Measurements from ENCODE around the gene TNIP1.
A peak's percentile ranks its signal among the peaks of the same experiment; 100 is the strongest.

The TNIP1 gene

DNA sequence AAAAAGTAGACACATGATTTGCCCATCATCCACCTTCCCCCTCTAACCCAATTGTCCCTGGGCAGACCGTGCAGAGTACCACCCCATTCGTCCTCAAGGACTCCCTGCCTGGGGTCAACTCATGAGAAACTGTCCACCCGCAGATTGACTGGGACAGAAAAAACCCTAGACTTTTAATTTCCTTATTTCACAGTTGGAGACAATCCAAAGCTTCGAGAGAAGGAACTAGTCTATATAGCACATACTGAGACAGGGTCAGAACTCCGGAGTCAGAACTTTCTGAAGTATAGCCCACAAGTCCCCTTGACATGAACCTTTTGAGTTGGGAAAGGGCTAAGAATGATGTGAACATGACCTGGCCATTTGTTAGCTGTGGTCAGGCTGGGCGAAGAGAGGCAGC is 68.0 kb downstream of the TNIP1 start:
- no peak for TF ChIP-seq JUND (IDR thresholded peaks at IDR 0.05; ENCODE audit: low read depth)
- in situ Hi-C loops (cut with HindIII; ENCODE audit: low pct_unique_long_range_greater_than_20kb, low sequenced_read_pairs), result no loop called here
- DNase-seq (ENCODE audit: low read depth in 1 of 2, low spot score in 1 of 2), result no peak

- no peak for TF ChIP-seq JUND (IDR thresholded peaks at IDR 0.05; ENCODE audit: low read depth)
- DNase-seq (ENCODE audit: low read depth in 1 of 2, low spot score in 1 of 2), result no peak
- in situ Hi-C loops (cut with HindIII; ENCODE audit: low pct_unique_long_range_greater_than_20kb, low sequenced_read_pairs), result no loop called here
Observed at GRCh38 chr5:151008906-151009305, 71.9 kb downstream of the TNIP1 start.

DNA sequence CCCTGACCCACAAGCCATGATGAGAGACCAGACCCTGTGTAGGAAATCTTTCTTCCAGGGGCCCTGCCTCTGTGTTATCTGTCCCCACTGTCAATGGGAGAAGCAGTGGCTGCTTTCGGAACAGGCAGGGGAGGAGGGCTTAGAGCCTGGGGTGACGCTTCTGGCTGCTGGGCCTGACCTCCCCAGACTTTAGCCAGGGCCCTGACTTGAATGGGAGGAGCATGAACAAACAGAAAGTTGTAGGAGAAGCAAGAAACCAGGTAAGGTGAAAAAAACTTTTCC is 72.7 kb downstream of the TNIP1 start:
- in situ Hi-C loops (cut with HindIII; ENCODE audit: low pct_unique_long_range_greater_than_20kb, low sequenced_read_pairs), result no loop called here

DNA sequence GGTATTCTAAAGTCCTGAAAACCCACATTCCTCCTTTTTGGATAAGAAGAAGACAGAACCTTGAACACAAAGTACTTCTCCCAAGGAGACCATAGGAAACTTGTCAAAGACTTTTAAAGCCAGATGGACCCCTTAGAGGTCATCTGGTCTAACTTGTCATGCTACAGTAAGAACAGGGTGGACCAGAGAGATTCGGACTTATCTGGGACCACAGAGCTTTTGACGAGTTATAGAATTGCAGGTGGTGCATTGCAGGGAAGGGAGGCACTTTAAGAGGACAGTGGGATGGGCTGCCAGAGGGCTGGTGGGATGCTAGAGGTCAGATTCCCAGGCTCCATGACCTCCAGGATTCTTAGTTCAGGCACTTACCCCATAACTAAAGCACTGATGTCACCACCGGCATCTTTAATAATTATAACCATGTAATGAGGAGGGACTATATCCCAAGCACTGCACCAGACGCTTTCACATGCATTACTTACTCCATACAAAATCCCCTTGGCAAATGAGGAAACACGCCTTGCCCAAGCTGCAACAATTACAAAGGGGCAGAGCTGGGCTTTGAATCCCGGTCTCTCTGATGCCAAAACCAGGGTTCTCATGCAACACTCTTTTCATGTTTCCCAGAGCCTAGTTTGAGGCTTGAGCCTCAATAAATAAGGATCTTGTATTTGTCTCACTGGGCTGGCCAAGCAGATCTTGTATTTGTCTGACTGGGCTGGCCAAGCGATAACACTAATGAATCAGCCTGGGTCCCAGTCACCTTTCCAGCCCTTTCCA is 73.2 kb downstream of the TNIP1 start:
- no peak for TF ChIP-seq JUND (IDR thresholded peaks at IDR 0.05; ENCODE audit: low read depth)
- DNase-seq (ENCODE audit: low read depth in 1 of 2, low spot score in 1 of 2), result no peak
- in situ Hi-C loops (cut with HindIII; ENCODE audit: low pct_unique_long_range_greater_than_20kb, low sequenced_read_pairs), result no loop called here

More for the DNA sequence above, 72.7 kb downstream of the TNIP1 start:
- TF ChIP-seq JUND (IDR thresholded peaks at IDR 0.05; ENCODE audit: low read depth), result no peak
- no peak for DNase-seq (ENCODE audit: low read depth in 1 of 2, low spot score in 1 of 2)

DNA sequence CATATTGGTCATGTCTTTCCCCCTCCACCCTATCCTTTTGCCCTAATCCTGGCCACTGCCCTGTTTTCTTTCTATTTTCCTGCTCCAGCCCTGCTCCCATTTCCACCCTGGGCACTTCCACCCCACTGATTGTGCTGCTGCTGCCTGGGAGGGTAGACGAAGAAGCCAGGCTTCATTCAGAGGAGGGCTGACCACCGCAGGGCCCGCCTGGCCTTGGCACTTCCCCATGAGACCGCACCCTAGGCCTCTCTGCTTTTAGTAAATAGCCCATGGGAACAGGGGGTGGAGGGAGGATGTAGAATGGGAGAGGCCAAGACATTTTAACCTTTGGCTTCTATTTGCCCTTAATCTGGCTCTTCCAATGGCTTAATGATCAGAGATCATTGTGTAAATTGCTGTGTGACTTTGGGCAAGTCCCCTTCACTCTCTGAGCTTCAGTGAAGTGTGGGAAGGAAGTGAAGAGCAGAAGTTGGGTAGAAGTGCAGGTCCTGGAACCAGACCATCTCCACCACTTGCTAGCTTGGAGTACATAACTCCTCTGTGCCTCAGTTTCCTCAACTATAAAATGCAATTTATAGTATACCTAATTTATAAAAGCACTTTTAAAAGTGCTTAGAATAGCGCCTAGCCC is 74.0 kb downstream of the TNIP1 start:
- TF ChIP-seq JUND (IDR thresholded peaks at IDR 0.05; ENCODE audit: low read depth), result no peak
- in situ Hi-C loops (cut with HindIII; ENCODE audit: low pct_unique_long_range_greater_than_20kb, low sequenced_read_pairs), result no loop called here
- DNase-seq (ENCODE audit: low read depth in 1 of 2, low spot score in 1 of 2), result no peak

DNA sequence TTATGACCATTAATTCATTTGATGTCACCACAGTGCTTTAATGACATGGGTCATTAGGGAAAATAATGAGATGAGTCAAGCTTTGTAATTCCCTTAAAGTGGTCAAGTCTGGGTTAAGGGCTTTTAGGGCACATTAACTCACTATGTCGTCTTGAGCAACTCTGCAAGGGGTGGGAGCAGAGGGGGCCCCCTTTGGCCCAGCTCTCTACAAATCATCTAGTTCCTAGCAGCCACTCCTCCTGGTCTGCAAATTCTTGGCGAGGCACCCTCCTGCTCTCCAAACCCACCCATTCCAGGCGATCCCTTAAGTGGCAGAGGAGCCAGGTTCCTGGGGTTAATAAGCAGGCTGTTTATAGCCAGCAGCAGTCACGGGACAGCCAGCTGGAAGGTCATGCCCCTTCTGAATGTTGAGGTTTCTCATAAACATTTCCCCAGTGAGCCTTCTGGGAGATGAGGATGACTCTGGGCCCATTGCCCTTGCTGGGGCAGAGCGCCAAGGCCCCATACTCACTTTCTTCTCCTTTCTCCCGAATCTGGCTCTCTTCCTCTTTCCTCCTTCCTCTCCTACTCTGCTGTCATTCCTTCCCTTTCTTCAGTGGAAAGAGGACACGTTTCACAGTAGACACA is 74.8 kb downstream of the TNIP1 start:
- DNase-seq (ENCODE audit: low read depth in 1 of 2, low spot score in 1 of 2), result no peak
- no peak for TF ChIP-seq JUND (IDR thresholded peaks at IDR 0.05; ENCODE audit: low read depth)
- in situ Hi-C loops (cut with HindIII; ENCODE audit: low pct_unique_long_range_greater_than_20kb, low sequenced_read_pairs), result no loop called here

GRCh38 chr5:151005187-151005949 is 75.5 kb downstream of the TNIP1 start:
- no peak for DNase-seq (ENCODE audit: low read depth in 1 of 2, low spot score in 1 of 2)
- in situ Hi-C loops (cut with HindIII; ENCODE audit: low pct_unique_long_range_greater_than_20kb, low sequenced_read_pairs), result no loop called here
- no peak for TF ChIP-seq JUND (IDR thresholded peaks at IDR 0.05; ENCODE audit: low read depth)

DNA sequence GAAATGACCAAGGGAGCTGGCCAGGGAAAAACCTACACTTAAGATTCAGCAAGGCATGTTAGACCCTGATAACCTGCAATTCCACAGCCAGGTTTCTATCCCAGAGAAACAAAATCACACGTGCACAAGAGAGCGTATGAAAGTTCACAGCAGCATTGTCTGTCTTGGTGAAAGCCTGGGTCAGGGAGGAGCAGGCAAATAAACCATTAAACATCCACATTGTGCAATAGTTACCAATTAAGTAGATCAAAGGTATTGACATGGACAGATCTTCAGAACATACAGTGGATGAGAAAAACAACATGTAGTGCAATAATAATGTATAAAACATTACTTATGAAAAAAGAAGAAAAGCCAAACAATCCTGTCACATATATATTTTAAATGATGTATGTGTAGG is 76.3 kb downstream of the TNIP1 start:
- TF ChIP-seq JUND (IDR thresholded peaks at IDR 0.05; ENCODE audit: low read depth), result no peak
- DNase-seq (ENCODE audit: low read depth in 1 of 2, low spot score in 1 of 2), result no peak
- in situ Hi-C loops (cut with HindIII; ENCODE audit: low pct_unique_long_range_greater_than_20kb, low sequenced_read_pairs), result no loop called here

DNA sequence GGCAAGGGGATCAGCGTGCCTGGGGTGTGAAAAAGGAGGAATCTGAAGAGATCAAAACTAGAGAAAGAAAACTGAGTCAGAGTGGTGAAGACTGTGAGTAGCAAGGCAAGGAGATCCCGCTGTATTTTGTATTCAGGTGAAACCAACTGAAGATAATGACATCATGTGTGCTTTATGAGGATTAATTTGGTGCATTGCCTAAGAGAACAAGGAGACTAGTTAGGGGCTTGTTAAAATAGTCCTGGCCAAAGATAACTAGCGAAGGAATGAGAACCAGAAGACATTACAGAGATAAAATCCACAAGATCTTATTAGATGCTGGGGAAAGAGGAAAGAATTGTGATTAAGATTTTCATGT is 77.4 kb downstream of the TNIP1 start:
- no peak for DNase-seq (ENCODE audit: low read depth in 1 of 2, low spot score in 1 of 2)
- TF ChIP-seq JUND (IDR thresholded peaks at IDR 0.05; ENCODE audit: low read depth), result no peak
- in situ Hi-C loops (cut with HindIII; ENCODE audit: low pct_unique_long_range_greater_than_20kb, low sequenced_read_pairs), result no loop called here

DNA sequence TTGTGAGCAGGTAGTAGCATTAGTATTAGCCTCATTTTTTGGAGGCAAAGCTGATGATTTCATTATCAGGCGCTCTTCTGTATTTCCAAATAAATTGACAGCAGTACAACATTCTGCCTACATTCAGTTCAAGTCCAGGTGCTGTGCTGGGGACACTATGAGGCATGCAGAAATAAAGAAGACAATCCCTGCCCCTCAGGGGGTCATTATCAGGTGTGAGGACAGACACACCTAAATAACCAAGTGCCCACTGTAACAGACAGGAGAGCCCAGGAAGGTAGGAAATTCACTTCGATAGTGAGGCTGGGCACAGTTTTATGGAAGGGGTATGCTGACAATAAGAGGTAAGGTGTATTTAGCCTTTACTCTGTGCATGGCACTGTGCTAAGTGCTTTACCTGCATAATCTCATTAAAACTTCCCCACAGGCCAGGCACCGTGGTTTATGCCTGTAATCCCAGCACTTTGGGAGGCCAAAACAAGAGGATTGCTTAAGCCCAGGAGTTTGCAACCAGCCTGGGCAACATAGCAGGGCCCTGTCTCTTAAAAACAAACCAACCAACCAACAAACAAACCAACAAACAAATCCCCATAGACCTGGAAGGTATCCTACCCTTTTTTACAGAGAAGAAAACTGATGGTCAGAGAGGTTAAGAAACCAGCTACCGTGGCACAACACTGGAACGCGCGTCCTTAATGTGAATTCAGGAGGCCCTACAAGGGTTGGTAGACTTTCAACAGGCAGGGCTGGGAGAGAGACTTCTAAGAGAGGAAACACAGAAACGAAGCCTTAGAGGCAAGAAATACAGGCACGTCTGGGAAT is 77.9 kb downstream of the TNIP1 start:
- DNase-seq (ENCODE audit: low read depth in 1 of 2, low spot score in 1 of 2), result no peak
- TF ChIP-seq JUND (IDR thresholded peaks at IDR 0.05; ENCODE audit: low read depth), result no peak
- in situ Hi-C loops (cut with HindIII; ENCODE audit: low pct_unique_long_range_greater_than_20kb, low sequenced_read_pairs), result no loop called here

DNA sequence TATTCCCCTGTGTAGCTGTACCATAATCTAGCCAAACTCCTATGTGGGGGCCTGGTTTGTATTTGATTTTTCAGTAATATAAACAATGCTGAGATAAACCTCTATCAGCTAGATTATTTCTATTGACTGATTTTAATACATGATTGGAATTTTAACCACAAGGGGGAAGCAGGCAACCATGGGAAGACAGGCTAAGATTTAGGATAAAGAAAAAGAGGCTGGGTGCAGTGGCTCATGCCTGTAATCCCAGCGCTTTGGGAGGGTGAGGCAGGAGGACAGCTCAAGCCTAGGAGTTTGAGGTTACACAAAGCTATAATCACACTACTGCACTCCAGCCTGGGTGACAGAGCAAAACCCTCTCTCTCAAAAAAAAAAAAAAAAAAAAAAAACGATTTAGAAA is 78.6 kb downstream of the TNIP1 start:
- in situ Hi-C loops (cut with HindIII; ENCODE audit: low pct_unique_long_range_greater_than_20kb, low sequenced_read_pairs), result no loop called here
- TF ChIP-seq JUND (IDR thresholded peaks at IDR 0.05; ENCODE audit: low read depth), result no peak
- DNase-seq (ENCODE audit: low read depth in 1 of 2, low spot score in 1 of 2), result peak in 1 of 2 experiments; percentile 37

DNA sequence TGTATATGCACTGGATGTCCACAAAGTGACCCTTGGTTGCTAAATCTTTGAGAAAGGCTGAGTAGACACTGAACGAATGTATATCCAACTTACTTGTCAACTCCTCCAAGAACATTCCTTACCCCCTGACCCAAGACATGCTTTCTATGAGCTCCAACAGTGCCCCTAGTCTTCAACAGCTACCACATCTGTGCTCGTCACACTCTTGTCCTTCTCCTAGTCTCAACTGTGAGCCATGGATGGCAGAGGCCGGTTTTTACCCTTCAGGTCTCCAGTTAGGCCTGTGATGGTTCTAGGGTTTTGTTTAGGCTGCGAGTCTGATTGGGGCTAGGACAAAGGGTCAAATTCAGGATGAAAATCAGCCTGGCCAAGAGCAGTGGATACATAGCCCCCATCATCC is 79.4 kb downstream of the TNIP1 start:
- no peak for TF ChIP-seq JUND (IDR thresholded peaks at IDR 0.05; ENCODE audit: low read depth)
- no peak for DNase-seq (ENCODE audit: low read depth in 1 of 2, low spot score in 1 of 2)
- in situ Hi-C loops (cut with HindIII; ENCODE audit: low pct_unique_long_range_greater_than_20kb, low sequenced_read_pairs), result no loop called here
